ENCODE measurements around the gene TLCD3A.

DNA sequence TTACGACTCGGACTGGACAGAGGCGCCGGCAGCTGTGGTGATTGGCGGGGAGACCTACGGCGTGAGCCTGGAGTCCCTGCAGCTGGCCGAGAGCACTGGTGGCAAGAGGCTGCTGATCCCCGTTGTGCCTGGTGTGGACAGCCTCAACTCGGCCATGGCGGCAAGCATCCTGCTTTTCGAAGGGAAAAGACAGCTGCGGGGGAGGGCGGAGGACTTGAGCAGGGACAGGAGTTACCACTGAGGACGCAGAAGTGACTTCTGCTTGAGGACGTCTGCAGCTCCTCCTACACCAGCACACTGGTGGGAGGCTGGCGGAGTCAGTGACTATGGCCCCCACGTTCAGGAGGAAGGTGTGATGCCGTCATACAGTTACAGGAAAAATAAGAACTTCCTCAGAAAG is 59.4 kb downstream of the TLCD3A start:
- TF ChIP-seq SUZ12 (IDR thresholded peaks at IDR 0.05; ENCODE audit: unreplicated experiment) (no peak), IRF4 (IDR thresholded peaks at IDR 0.05; ENCODE audit: low read depth, low read length) (no peak), NRF1 (conservative IDR thresholded peaks at IDR 0.05; ENCODE audit: low read depth, low read length) (no peak), SPI1 (IDR thresholded peaks at IDR 0.05; ENCODE audit: borderline replicate concordance, insufficient read depth, low read depth, low read length) (no peak), SRF (IDR thresholded peaks at IDR 0.05; ENCODE audit: low read depth in 2 of 2, low read length in 2 of 2) (no peak), ZBTB40 (IDR thresholded peaks at IDR 0.05; ENCODE audit: borderline replicate concordance) (no peak), MTA3 (IDR thresholded peaks at IDR 0.05; ENCODE audit: borderline replicate concordance, low read length) (no peak), ATF3 (IDR thresholded peaks at IDR 0.05; ENCODE audit: borderline replicate concordance, extremely low read depth, low read depth, low read length) (no peak), TAF1 (IDR thresholded peaks at IDR 0.05; ENCODE audit: borderline replicate concordance, low read depth, low read length) (no peak), NR2F1 (conservative IDR thresholded peaks at IDR 0.05) (no peak), JUND (IDR thresholded peaks at IDR 0.05; ENCODE audit: low read depth, low read length) (no peak)
- TF ChIP-seq, protein P1, sequence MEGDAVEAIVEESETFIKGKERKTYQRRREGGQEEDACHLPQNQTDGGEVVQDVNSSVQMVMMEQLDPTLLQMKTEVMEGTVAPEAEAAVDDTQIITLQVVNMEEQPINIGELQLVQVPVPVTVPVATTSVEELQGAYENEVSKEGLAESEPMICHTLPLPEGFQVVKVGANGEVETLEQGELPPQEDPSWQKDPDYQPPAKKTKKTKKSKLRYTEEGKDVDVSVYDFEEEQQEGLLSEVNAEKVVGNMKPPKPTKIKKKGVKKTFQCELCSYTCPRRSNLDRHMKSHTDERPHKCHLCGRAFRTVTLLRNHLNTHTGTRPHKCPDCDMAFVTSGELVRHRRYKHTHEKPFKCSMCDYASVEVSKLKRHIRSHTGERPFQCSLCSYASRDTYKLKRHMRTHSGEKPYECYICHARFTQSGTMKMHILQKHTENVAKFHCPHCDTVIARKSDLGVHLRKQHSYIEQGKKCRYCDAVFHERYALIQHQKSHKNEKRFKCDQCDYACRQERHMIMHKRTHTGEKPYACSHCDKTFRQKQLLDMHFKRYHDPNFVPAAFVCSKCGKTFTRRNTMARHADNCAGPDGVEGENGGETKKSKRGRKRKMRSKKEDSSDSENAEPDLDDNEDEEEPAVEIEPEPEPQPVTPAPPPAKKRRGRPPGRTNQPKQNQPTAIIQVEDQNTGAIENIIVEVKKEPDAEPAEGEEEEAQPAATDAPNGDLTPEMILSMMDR (IDR thresholded peaks at IDR 0.05 in 2 of 3, conservative IDR thresholded peaks at IDR 0.05 in 1 of 3; ENCODE audit: control insufficient read depth in 2 of 3, extremely low read depth in 1 of 3, insufficient read depth in 1 of 3, low read depth in 3 of 3, low read length in 3 of 3), result no peak
- TF ChIP-seq, protein P2, sequence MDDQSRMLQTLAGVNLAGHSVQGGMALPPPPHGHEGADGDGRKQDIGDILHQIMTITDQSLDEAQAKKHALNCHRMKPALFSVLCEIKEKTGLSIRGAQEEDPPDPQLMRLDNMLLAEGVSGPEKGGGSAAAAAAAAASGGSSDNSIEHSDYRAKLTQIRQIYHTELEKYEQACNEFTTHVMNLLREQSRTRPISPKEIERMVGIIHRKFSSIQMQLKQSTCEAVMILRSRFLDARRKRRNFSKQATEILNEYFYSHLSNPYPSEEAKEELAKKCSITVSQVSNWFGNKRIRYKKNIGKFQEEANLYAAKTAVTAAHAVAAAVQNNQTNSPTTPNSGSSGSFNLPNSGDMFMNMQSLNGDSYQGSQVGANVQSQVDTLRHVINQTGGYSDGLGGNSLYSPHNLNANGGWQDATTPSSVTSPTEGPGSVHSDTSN (IDR thresholded peaks at IDR 0.05; ENCODE audit: insufficient replicate concordance, low read depth, low read length), result no peak
- TF ChIP-seq, protein P3, sequence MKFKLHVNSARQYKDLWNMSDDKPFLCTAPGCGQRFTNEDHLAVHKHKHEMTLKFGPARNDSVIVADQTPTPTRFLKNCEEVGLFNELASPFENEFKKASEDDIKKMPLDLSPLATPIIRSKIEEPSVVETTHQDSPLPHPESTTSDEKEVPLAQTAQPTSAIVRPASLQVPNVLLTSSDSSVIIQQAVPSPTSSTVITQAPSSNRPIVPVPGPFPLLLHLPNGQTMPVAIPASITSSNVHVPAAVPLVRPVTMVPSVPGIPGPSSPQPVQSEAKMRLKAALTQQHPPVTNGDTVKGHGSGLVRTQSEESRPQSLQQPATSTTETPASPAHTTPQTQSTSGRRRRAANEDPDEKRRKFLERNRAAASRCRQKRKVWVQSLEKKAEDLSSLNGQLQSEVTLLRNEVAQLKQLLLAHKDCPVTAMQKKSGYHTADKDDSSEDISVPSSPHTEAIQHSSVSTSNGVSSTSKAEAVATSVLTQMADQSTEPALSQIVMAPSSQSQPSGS (IDR thresholded peaks at IDR 0.05; ENCODE audit: low read length), result no peak
